ENCODE data around the gene RASGRF1.

DNA sequence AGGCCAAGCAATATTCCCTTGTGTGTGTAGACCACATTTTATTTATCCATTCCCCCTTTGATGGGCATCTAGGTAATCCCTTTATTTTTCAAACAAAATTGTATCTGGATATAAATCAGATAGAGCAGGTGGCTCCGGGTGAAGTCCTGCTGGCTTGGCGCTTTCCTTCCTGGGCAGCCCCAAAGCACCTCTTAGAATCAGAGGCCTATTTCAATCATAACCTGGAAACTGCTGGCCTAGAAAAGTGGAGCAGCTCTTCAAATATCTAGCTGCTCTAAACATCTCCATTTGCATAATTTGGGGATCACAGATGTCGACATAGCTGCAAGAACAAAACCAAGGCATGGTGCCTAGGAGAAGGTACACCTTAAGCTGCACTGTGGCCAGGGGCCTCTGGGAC lies 40.2 kb downstream of the RASGRF1 start:
- no peak for TF ChIP-seq ZNF274 (IDR thresholded peaks at IDR 0.05; ENCODE audit: low read depth, low read length)
- TF ChIP-seq YY1 (IDR thresholded peaks at IDR 0.05; ENCODE audit: insufficient read depth, insufficient read length), result no peak

All from NT2/D1 (cell line).